Measurements from ENCODE around the gene FAM25C. TPM values are rescaled to one million over a fixed set of nuclear protein-coding genes. Genes with fewer than 3 reads are reported as not detected.
"Not testable (repeated sequence)": the region's sequence is repeated elsewhere in the genome, so short reads cannot be mapped to it uniquely, and the experiment has no call there.

Gene FAM25C
- total RNA-seq, 1 donor, result not detected

DNA sequence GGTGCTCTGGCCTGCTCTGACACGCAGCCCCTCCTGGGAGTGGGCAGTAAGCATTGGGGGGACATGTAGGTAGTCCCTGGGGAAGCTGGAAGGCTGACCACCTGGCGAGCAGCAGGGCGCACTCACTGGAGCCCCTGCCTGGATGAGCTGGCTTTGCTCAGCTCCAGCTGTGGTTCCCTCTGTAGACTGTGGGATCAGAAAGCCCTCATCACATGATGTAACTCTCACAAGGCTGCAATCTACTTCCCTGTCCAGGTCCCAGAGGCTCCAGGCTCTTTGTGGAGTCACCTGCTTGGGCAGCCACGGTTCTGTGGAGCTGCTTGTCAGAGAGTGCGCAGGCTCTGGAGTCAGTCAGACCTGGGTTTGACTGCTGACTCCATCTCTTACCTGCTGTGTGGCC, 36.8 kb downstream of the FAM25C start:
- not testable (repeated sequence) for DNase-seq (ENCODE audit: low read depth); H3K4me3 ChIP-seq (ENCODE audit: low read depth, low read length)

DNA sequence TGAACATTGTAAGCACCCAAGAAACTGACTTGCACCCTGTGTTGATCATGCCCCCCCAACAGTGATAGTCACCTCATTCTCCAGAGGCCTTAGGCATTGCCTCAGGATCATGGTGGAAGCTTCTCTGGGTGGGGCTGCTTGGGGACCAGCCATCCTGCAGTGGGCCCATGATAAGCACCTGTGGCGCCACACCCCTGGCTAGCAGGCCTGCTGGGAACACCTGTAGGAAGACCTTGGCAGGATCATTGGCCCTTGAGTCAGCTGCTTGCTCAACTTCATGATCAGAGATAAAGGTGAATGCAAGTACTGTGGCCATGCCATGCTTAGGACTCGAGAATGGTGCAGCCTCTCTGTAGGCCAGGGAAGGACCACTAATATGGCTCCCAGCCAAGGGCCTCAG, 38.9 kb downstream of the FAM25C start:
- DNase-seq (ENCODE audit: low read depth), result not testable (repeated sequence)

DNA sequence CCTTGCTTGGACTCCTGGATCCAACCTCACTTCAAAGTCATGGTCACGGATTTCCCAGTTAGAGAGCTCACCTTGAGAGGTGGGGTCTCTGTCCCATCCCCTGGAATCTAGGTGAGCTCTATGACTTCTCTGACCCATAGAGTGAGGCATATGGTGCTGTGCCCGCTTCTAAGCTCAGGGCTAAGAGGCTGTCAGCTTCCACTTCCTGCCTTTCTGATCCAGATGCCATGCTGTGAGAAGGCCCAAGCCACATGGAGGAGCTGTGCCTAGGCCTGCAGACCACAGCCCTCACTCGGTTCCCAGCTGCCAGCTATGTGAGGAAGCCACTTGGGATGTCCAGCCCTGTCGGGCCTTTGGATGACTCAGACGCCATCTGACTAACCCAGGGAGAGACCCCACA, 39.9 kb downstream of the FAM25C start:
- DNase-seq (ENCODE audit: low read depth), result not testable (repeated sequence)

More for the DNA sequence above, 38.9 kb downstream of the FAM25C start:
- H3K4me3 ChIP-seq (ENCODE audit: low read depth, low read length), result not testable (repeated sequence)

DNA sequence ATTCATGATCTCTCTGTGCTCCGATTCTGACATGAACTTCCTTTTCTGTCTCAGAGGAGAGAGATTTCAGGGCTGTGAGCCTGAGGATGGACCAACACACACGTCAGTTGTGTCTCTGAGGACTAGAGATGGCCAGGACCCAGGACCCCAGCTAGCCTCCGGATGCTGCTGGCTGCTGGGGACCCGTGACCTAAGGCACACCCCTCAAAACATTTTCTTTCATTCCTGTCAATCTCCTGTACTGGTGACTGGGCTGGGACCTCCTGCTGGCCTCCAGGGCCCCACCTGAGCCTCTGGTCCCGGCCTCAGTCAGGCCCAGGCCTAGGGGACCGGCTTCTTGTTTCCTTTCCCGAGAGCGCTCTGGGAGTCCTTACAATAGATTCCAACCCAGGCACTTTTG, 42.4 kb downstream of the FAM25C start:
- not testable (repeated sequence) for DNase-seq (ENCODE audit: low read depth); H3K4me3 ChIP-seq (ENCODE audit: low read depth, low read length)

More for the DNA sequence above, 39.9 kb downstream of the FAM25C start:
- not testable (repeated sequence) for H3K4me3 ChIP-seq (ENCODE audit: low read depth, low read length)

DNA sequence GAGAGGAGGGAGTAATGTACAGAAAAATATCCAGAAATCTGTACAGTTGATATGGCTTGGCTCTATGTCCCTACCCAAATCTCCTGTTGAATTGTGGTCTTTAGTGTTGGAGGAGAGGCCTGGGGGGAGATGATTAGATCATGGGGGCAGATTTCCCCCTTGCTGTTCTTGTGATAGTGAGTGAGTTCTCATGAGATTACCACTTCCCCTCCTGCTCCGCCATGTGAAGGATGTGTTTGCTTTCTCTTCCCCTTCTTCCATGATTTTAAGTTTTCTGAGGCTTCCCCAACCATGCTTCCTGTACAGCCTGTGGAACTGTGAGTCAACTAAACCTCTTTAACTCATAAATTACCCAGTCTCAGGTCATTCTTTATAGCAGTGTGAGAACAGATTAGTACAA, 52.2 kb downstream of the FAM25C start:
- not testable (repeated sequence) for DNase-seq (ENCODE audit: low read depth); H3K4me3 ChIP-seq (ENCODE audit: low read depth, low read length)

Small RNA genes lying within 50 kb of the gene (small RNA-seq; reads per million reads assigned to genes)
- gene RNA5SP315, result not detected

Other genes with a start within 250 kb of the FAM25C start
- gene SYT15B, start 236.2 kb downstream of the FAM25C start, total RNA-seq, result 0.32 TPM in 1 of 2 replicates, not detected in the other
- gene NPY4R2, start 81.1 kb downstream of the FAM25C start, total RNA-seq, result not detected in 2 replicates

Measured in fibroblast of villous mesenchyme (primary cell).